SK-N-SH (cell line): ENCODE measurements around the gene ANP32A.

ENCODE experiments used
- EP300 ChIP-seq, 2 experiments: IDR thresholded peaks; 2 replicates each; pipeline versions ENCODE4 v1.4.0 to v1.6.1; 2012; ENCODE audit warnings: borderline replicate concordance in 1 of 2, low read depth in 1 of 2, low read length in 1 of 2
- JUND ChIP-seq: IDR thresholded peaks from 2 replicates; pipeline ENCODE4 v1.4.0; 2012
- TF ChIP-seq, protein P1 (sequence below): IDR thresholded peaks from 2 replicates; pipeline ENCODE4 v1.4.0; 2012; ENCODE audit warnings: low read depth
- TF ChIP-seq, protein P2 (sequence below): fragments of 200-600 bp; sonication (generic); IDR thresholded peaks from 2 replicates; pipeline ENCODE4 v1.6.1; 2017; ENCODE audit warnings: antibody characterized with exemption, mild to moderate bottlenecking, moderate library complexity

DNA sequence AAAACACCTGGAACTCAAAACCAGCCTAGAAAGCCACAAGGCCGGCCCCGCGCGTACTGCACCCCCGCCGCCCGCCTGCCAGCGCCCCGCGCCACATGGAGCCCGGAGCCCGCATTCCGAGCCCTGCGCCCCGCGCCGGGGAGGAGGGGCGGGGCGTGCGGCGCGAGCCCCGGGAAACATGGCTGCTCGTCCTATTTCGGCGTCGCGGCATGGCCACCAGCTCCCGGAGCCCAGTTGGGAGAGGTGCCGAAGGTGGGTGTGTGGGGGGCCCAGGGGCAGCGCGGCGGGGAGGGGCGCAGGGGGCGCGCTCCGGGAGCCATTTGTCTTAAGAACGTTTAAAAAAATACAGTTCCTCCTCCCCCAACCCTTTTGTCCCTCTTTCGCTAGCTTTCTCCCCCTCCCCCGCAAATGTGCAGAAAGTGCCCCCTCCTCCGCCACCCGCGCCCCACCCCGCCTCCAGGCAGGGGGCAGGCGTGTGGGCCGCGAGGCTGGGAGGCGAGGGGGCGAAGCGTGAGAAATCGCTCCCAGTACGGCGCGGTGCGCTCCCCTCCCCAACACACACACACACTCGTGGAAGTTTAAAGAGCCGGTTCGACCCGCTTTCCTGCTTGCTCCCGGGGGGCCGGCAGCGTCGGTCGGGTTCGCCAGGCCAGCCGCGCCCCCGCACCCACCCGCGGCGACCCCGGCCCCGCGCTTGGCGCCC, 2.5 kb downstream of the ANP32A start:
- TF ChIP-seq JUND (no peak), EP300 (IDR thresholded peaks at IDR 0.05; ENCODE audit: borderline replicate concordance in 1 of 2, low read depth in 1 of 2, low read length in 1 of 2) (no peak)
- TF ChIP-seq, protein P1, sequence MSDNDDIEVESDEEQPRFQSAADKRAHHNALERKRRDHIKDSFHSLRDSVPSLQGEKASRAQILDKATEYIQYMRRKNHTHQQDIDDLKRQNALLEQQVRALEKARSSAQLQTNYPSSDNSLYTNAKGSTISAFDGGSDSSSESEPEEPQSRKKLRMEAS = peak; percentile 69; the same call in 1 of the 2 replicates
- TF ChIP-seq, protein P2, sequence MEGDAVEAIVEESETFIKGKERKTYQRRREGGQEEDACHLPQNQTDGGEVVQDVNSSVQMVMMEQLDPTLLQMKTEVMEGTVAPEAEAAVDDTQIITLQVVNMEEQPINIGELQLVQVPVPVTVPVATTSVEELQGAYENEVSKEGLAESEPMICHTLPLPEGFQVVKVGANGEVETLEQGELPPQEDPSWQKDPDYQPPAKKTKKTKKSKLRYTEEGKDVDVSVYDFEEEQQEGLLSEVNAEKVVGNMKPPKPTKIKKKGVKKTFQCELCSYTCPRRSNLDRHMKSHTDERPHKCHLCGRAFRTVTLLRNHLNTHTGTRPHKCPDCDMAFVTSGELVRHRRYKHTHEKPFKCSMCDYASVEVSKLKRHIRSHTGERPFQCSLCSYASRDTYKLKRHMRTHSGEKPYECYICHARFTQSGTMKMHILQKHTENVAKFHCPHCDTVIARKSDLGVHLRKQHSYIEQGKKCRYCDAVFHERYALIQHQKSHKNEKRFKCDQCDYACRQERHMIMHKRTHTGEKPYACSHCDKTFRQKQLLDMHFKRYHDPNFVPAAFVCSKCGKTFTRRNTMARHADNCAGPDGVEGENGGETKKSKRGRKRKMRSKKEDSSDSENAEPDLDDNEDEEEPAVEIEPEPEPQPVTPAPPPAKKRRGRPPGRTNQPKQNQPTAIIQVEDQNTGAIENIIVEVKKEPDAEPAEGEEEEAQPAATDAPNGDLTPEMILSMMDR = no peak
